NCI-H524 (cell line): ENCODE measurements around the gene BORCS5.
"Not testable (repeated sequence)": the region's sequence is repeated elsewhere in the genome, so short reads cannot be mapped to it uniquely, and the experiment has no call there.

ENCODE experiments used
- DNase-seq, 2 experiments: peaks; one replicate each; lab custom pipeline; 2025; lab: John Stamatoyannopoulos, UW

The BORCS5 gene

GRCh38 chr12:12461923-12462315, 105.0 kb downstream of the BORCS5 start:
- DNase-seq = no peak

- no peak for DNase-seq
These were observed 108.6 kb downstream of the BORCS5 start for GRCh38 chr12:12465522-12465921.

- DNase-seq = no peak
These were observed 109.3 kb downstream of the BORCS5 start for GRCh38 chr12:12466157-12466556.

- DNase-seq = no peak
These were observed 110.4 kb downstream of the BORCS5 start for GRCh38 chr12:12467264-12467663.

GRCh38 chr12:12467688-12468261, 110.9 kb downstream of the BORCS5 start:
- no peak for DNase-seq

- DNase-seq = no peak
These were observed 111.7 kb downstream of the BORCS5 start for GRCh38 chr12:12468575-12468974.

- no peak for DNase-seq
These were observed 112.5 kb downstream of the BORCS5 start for GRCh38 chr12:12469386-12469785.

- no peak for DNase-seq
These were observed 114.0 kb downstream of the BORCS5 start for GRCh38 chr12:12470751-12471306.

GRCh38 chr12:12471982-12472961, 115.4 kb downstream of the BORCS5 start:
- not testable (repeated sequence) for DNase-seq

- DNase-seq = no peak
These were observed 116.3 kb downstream of the BORCS5 start for GRCh38 chr12:12473223-12473622.

GRCh38 chr12:12474471-12474928, 117.6 kb downstream of the BORCS5 start:
- no peak for DNase-seq

- DNase-seq = no peak
These were observed 118.3 kb downstream of the BORCS5 start for GRCh38 chr12:12474931-12475795.

GRCh38 chr12:12476857-12477531, 120.1 kb downstream of the BORCS5 start:
- no peak for DNase-seq

- DNase-seq = no peak
These were observed 120.6 kb downstream of the BORCS5 start for GRCh38 chr12:12477532-12477890.

- DNase-seq = no peak
These were observed 123.2 kb downstream of the BORCS5 start for GRCh38 chr12:12480074-12480473.

GRCh38 chr12:12481631-12482030, 124.8 kb downstream of the BORCS5 start:
- no peak for DNase-seq

GRCh38 chr12:12482150-12482761, 125.4 kb downstream of the BORCS5 start:
- DNase-seq = no peak

- no peak for DNase-seq
These were observed 126.1 kb downstream of the BORCS5 start for GRCh38 chr12:12482959-12483358.

- no peak for DNase-seq
These were observed 126.6 kb downstream of the BORCS5 start for GRCh38 chr12:12483438-12483837.

GRCh38 chr12:12486661-12487240, 129.9 kb downstream of the BORCS5 start:
- DNase-seq = no peak

- DNase-seq = no peak
These were observed 130.6 kb downstream of the BORCS5 start for GRCh38 chr12:12487490-12487889.
